OCI-LY1 (cell line): ENCODE results near the gene LARP4B.

Experiments used
- H2AFZ ChIP-seq: fragments of 200-600 bp; sonication (generic), shearing (Covaris generic); 2 replicates; pipeline ENCODE4 v1.6.0; 2014; ENCODE audit warnings: antibody characterized with exemption, mild to moderate bottlenecking, low read length
- H3F3A ChIP-seq: fragments of 200-600 bp; sonication (generic), shearing (Covaris generic); 2 replicates; pipeline ENCODE4 v1.6.0; 2014; ENCODE audit warnings: mild to moderate bottlenecking, antibody characterized with exemption, low read length, moderate library complexity; ENCODE audit not compliant: insufficient read depth
- H3K27ac ChIP-seq: fragments of 200-600 bp; sonication (generic); 2 replicates; pipeline ENCODE4 v1.5.1; 2014; ENCODE audit warnings: low read length, mixed run types, mild to moderate bottlenecking, low read depth; ENCODE audit not compliant: poor library complexity, severe bottlenecking
- H3K27me3 ChIP-seq: fragments of 200-600 bp; sonication (generic); 2 replicates; pipeline ENCODE4 v1.6.0; 2014; ENCODE audit warnings: antibody characterized with exemption, mild to moderate bottlenecking, low read length, moderate library complexity; ENCODE audit not compliant: insufficient read depth
- H3K36me3 ChIP-seq: fragments of 200-600 bp; sonication (generic); 2 replicates; pipeline ENCODE4 v1.6.1; 2014; ENCODE audit warnings: mild to moderate bottlenecking, antibody characterized with exemption, low read length, moderate library complexity, mixed read lengths; ENCODE audit not compliant: insufficient read depth
- H3K4me1 ChIP-seq: fragments of 200-600 bp; sonication (generic); 2 replicates; pipeline ENCODE4 v1.5.1; 2014; ENCODE audit warnings: mild to moderate bottlenecking, low read length, moderate library complexity; ENCODE audit not compliant: insufficient read depth, severe bottlenecking
- H3K4me2 ChIP-seq: fragments of 200-600 bp; sonication (generic), shearing (Covaris generic); 2 replicates; pipeline ENCODE4 v1.6.1; 2014; ENCODE audit warnings: low read length
- H3K4me3 ChIP-seq: fragments of 200-600 bp; sonication (generic); 2 replicates; pipeline ENCODE4 v1.5.1; 2014; ENCODE audit warnings: low read length, low read depth, mild to moderate bottlenecking, mixed read lengths; ENCODE audit not compliant: poor library complexity, severe bottlenecking
- H3K79me2 ChIP-seq: fragments of 200-600 bp; shearing (Covaris generic); 2 replicates; pipeline ENCODE4 v1.6.1; 2016; ENCODE audit warnings: mixed run types, low read length, mixed read lengths; ENCODE audit not compliant: insufficient read depth
- H3K9ac ChIP-seq: fragments of 200-600 bp; sonication (generic), shearing (Covaris generic); 2 replicates; pipeline ENCODE4 v1.6.1; 2014; ENCODE audit warnings: mild to moderate bottlenecking, low read length, mixed read lengths
- H3K9me2 ChIP-seq: fragments of 200-600 bp; sonication (generic), shearing (Covaris generic); 2 replicates; pipeline ENCODE4 v1.6.1; 2014; ENCODE audit warnings: low read depth, mild to moderate bottlenecking, low read length, mixed read lengths
- H3K9me3 ChIP-seq: fragments of 200-600 bp; shearing (Covaris generic); 2 replicates; pipeline ENCODE4 v1.6.1; 2014; ENCODE audit warnings: low read length, mixed read lengths
- H4K20me1 ChIP-seq: fragments of 200-600 bp; sonication (generic), shearing (Covaris generic); 2 replicates; pipeline ENCODE4 v1.6.0; 2016; ENCODE audit warnings: mild to moderate bottlenecking, low read length; ENCODE audit not compliant: insufficient read depth
- EZH2 ChIP-seq: fragments of 200-600 bp; sonication (generic), shearing (Covaris generic); IDR thresholded peaks from 2 replicates; pipeline ENCODE4 v1.8.0; 2017; ENCODE audit warnings: borderline replicate concordance, mixed run types, mild to moderate bottlenecking, antibody characterized with exemption, low read length, moderate library complexity, mixed read lengths
- TF ChIP-seq, protein P1 (sequence below): fragments of 200-600 bp; sonication (generic), shearing (Covaris generic); IDR thresholded peaks from 2 replicates; pipeline ENCODE4 v1.5.1; 2017; ENCODE audit warnings: mild to moderate bottlenecking, antibody characterized with exemption, low read length, moderate library complexity, mixed read lengths

The LARP4B gene

DNA sequence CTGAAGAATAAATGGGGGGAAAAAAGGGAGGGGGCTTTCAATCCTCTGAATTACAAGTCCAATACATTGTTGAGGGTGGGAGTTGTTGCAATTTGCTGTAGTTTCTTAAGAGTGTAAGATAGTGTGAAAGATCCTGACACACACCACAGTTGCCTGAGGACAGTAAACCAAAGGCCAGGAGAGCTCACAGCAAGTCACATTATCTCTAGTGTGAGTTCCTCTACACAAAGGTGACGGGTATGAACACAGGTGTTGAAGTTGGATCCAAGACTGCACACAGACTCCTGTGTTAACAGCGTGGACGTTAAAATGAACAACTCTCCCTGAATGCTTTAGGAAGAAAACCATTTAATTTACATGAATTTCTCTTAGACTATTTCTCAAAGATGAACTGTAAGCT lies 12.0 kb downstream of the LARP4B start:
- Histone ChIP-seq H3K4me2 (no peak overlapping the region), H4K20me1 (0 out of 2 replicates have a peak, but pooled peaks cover 3% of the 10 kb centered on the region), H3K27ac (no peak overlapping the region), H3K36me3 (peaks cover 61% of the 10 kb centered on the region), H3K9me3 (0 out of 2 replicates have a peak, but pooled peaks cover 3% of the 10 kb centered on the region), H3K4me1 (no peaks in the 10 kb centered on the region), H3K27me3 (no peaks in the 10 kb centered on the region), H2AFZ (no peak overlapping the region), H3K9ac (no peak overlapping the region), H3K4me3 (no peak overlapping the region), H3F3A (no peaks in the 10 kb centered on the region), H3K79me2 (peaks cover 98% of the 10 kb centered on the region), H3K9me2 (no peaks in the 10 kb centered on the region)
- TF ChIP-seq, protein P1, sequence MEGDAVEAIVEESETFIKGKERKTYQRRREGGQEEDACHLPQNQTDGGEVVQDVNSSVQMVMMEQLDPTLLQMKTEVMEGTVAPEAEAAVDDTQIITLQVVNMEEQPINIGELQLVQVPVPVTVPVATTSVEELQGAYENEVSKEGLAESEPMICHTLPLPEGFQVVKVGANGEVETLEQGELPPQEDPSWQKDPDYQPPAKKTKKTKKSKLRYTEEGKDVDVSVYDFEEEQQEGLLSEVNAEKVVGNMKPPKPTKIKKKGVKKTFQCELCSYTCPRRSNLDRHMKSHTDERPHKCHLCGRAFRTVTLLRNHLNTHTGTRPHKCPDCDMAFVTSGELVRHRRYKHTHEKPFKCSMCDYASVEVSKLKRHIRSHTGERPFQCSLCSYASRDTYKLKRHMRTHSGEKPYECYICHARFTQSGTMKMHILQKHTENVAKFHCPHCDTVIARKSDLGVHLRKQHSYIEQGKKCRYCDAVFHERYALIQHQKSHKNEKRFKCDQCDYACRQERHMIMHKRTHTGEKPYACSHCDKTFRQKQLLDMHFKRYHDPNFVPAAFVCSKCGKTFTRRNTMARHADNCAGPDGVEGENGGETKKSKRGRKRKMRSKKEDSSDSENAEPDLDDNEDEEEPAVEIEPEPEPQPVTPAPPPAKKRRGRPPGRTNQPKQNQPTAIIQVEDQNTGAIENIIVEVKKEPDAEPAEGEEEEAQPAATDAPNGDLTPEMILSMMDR = no peak

DNA sequence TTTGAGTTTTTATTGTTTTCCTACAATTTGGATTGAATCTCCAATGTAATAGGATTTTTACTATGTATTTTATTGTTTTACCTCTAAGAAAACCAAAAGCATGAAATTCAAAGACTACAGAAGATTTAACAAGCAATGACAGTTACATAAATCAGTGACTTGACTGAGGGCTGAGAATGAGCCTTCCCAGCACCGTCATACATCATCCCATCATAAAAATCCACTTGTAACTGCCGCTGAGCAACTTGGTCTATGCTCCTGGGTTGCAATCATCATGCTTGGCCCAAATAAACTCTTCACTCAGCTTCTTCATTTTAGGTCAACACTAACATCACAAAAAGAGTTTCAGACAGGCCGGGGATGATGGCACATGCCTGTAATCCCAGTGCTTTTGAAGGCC lies 13.5 kb downstream of the LARP4B start:
- H3K27ac ChIP-seq = no peak overlapping the region
- no peak overlapping the region for H2AFZ ChIP-seq
- H3K79me2 ChIP-seq = peaks cover 96% of the 10 kb centered on the region
- H3K4me1 ChIP-seq = no peaks in the 10 kb centered on the region
- peaks cover 57% of the 10 kb centered on the region for H3K36me3 ChIP-seq
- no peaks in the 10 kb centered on the region for H3K27me3 ChIP-seq
- no peaks in the 10 kb centered on the region for H3K9me2 ChIP-seq
- H3K9ac ChIP-seq = no peak overlapping the region
- no peak overlapping the region for H3K4me3 ChIP-seq
- 0 out of 2 replicates have a peak, but pooled peaks cover 3% of the 10 kb centered on the region for H3K9me3 ChIP-seq
- no peaks in the 10 kb centered on the region for H3F3A ChIP-seq
- TF ChIP-seq, protein P1 = no peak
- no peak for TF ChIP-seq EZH2
- 0 out of 2 replicates have a peak, but pooled peaks cover 3% of the 10 kb centered on the region for H4K20me1 ChIP-seq
- no peak overlapping the region for H3K4me2 ChIP-seq

DNA sequence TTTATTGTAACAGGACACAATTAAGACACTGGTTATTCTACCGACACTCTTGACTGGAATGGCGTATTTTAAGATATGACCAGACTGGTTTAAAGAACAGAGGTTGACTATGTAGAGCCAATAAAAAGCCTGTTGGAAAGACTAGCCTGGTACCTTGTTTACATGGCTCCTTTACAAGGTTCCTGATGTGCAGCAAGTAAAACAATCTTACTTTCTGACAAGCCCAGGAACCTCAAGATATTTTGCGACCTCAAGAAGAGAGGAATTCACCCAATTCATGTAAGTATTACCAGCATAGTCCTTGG lies 14.1 kb downstream of the LARP4B start:
- no peak overlapping the region for H2AFZ ChIP-seq
- H3K27me3 ChIP-seq = no peaks in the 10 kb centered on the region
- TF ChIP-seq, protein P1 = no peak
- TF ChIP-seq EZH2 = no peak
- H3K9me3 ChIP-seq = 0 out of 2 replicates have a peak, but pooled peaks cover 3% of the 10 kb centered on the region
- H3K9me2 ChIP-seq = no peaks in the 10 kb centered on the region
- H3K4me2 ChIP-seq = no peak overlapping the region
- peaks cover 61% of the 10 kb centered on the region for H3K36me3 ChIP-seq
- no peak overlapping the region for H3K4me3 ChIP-seq
- H3K27ac ChIP-seq = no peak overlapping the region
- no peaks in the 10 kb centered on the region for H3K4me1 ChIP-seq
- no peaks in the 10 kb centered on the region for H3F3A ChIP-seq
- H3K79me2 ChIP-seq = peaks cover 96% of the 10 kb centered on the region
- H4K20me1 ChIP-seq = 0 out of 2 replicates have a peak, but pooled peaks cover 3% of the 10 kb centered on the region
- H3K9ac ChIP-seq = no peak overlapping the region
